HL-60/S4 treated with phorbol 12-myristate 13-acetate at 8.2 ng/mL for 4 days and 3 days (cell line): ENCODE results near the gene JMY.
"Not testable (repeated sequence)": the region's sequence is repeated elsewhere in the genome, so short reads cannot be mapped to it uniquely, and the experiment has no call there.

ENCODE experiments used
- in situ Hi-C: fragments of 300-500 bp; cut with MboI; formaldehyde crosslinking; loops from 2 replicates; pipeline ENCODE4 v1.15.0; 2022; ENCODE audit warnings: low sequenced_read_pairs

Gene JMY

DNA sequence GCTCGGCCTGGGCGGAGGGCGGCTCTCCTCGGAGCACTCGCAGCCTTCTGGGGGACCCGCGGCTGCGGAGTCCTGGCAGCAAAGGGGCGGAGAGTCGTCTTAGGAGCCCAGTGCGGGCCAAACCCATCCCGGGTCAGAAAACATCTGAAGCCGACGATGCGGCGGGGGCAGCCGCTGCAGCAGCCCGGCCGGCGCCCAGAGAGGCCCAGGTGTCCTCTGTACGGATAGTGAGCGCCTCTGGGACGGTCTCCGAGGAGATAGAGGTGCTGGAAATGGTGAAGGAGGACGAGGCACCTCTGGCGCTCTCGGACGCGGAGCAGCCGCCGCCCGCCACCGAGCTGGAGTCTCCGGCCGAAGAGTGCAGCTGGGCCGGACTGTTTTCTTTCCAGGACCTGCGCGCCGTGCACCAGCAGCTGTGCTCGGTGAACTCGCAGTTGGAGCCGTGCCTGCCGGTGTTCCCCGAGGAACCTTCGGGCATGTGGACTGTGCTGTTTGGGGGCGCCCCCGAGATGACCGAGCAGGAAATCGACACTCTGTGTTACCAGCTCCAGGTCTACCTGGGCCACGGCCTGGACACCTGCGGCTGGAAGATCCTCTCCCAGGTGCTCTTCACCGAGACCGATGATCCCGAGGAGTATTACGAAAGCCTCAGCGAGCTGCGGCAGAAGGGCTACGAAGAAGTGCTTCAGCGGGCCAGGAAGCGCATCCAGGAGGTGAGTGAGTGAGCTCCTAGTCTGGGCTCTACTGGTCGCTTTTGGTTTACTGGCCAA, 1.2 kb downstream of the JMY start:
- in situ Hi-C loops, result no loop called here

DNA sequence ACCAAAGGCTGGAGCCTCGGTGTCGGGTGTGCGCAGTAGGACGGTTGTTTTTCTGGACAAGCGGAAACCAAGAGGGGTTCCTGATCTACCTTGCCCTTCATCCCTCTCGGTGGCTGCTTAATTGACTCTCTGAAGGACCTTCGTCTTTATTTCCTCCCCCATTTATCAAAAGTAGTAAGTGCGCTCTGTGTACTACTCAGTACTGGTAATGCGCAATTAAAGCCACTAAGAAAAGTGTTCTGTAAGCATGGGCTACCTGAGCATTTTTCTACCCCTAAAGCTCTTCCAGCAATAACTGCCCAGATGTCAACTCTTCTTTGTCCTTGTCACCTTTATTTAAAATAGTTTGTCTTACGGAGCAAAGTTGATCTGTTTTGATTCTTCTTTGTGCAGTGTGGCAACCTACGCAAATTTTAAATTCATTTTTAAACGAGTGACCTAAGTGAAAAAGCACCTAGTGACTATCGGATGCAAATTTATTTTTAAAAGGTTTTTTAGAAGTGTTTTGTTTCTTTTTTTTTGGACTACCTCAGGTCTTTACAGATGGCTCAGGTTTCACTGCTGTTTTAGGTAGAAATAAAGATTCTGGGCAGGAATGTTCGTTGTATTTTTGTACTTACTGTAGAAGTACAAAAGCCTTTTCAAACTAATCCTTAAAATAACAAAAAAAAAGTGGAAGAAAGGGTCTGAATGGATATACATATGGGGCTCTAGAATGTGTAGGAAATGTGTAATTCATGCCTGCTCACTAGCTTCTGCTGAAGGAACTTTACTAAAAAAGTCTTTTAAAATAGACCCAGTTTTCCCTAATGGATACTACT, 2.0 kb downstream of the JMY start:
- in situ Hi-C loops, result no loop called here

DNA sequence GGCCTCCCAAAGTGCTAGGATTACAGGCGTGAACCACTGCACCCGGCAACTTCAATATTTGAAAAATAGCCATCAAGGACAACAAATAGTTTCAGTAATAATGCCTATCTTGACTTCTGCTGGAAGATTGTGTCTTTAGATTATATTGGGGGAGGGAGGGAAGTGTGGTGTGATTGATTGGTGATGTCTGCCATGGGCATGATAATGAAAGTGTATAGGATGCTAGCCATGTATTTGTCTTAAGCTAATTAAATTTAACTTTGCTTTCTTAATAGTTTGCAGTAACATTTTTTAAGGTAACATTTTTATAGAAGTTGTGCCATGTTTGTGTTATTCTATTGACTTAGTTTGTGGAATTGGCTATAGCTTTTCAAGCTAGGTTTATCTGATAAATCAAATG, 4.6 kb downstream of the JMY start:
- in situ Hi-C loops, result no loop called here

DNA sequence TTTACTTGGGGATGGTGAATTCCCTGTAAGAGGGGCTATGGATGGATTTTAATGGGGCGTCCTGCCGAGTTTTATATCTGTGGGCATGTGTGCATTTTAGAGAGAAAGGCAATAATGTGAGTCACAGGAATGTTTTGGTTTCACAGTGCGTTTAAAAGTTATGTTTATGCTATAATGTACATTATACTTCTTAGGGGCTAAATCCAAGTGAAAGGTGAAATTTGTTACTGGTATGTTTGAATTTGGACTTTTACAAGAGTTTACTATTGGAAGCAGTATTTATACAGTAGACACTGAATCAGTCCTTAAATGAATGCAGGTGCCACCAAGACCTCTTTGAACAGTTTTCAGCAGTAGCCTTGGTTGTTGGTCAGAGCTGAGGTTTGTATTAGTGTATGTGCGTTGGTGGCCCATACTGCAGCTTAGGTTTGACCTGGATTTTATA, 5.6 kb downstream of the JMY start:
- in situ Hi-C loops, result no loop called here

DNA sequence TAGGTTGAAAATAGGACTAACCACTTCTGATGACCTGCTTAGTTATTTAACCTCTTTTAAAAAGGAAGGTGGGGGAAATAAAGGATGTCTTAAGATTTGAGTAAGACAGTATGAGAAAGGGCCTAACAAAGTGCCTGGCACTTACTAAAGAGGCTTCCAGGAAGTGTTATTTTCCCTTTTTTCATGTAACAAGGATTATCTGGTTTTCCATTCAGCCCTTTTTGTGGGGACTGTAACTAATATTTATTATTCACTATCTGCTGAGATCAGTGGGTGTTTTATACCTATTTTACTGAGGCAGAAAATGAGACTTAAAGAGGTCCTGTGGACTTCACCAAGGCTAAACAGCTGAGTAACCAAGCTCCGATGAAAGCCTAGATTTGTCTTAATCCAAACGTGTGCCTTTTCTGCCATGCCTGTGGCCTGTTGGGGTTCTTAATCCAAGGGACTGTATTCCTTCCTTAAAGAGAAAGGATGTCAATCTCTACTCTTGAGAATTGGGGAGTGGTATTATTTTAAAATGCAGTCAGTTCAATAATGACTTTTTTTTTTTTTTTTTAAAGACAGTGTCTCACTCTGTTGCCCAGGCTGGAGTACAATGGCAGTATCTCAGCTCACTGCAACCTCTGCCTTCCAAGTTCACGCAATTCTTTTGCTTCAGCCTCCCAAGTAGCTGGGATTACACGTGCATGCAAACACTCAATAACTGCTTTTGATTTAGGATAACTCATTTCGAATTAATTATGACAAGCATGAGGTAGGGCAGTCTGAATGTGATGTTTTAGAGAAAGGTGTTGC, 6.5 kb downstream of the JMY start:
- in situ Hi-C loops, result no loop called here

DNA sequence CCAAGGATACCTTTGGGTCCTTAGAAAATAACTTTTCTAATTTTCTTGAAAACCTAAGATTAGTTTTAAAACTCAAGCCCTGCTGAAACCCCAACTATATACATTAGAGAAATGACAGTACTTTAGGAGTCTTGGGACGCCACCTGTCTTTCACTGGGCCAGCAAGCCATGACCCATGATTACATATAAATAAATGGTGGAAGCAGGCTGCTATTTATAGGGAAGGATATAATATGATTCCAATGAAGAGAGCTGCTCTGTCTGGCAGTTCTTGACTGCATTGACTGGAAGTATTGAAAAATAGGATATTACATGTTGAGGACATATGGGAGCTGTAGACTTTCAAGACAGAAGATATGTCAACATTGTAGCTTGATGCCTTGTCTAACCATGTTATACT, 7.3 kb downstream of the JMY start:
- in situ Hi-C loops, result no loop called here

DNA sequence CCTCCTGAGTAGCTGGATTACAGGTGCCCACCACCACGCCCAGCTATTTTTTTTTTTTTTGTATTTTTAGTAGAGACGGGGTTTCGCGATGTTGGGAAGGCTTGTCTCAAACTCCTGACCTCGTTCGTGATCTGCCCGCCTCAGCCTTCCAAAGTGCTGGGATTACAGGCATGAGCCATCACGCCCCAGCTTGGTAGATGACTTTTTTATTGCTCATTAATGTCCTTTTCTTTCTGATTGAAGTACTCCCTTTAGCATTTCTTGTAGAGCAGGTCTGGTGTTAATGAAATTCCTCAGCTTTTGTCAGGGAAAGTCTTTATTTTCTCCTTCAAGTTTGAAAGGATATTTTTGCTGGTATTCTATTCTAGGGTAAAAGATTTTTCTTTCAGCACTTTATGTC, 18.1 kb downstream of the JMY start:
- in situ Hi-C loops, result not testable (repeated sequence)

DNA sequence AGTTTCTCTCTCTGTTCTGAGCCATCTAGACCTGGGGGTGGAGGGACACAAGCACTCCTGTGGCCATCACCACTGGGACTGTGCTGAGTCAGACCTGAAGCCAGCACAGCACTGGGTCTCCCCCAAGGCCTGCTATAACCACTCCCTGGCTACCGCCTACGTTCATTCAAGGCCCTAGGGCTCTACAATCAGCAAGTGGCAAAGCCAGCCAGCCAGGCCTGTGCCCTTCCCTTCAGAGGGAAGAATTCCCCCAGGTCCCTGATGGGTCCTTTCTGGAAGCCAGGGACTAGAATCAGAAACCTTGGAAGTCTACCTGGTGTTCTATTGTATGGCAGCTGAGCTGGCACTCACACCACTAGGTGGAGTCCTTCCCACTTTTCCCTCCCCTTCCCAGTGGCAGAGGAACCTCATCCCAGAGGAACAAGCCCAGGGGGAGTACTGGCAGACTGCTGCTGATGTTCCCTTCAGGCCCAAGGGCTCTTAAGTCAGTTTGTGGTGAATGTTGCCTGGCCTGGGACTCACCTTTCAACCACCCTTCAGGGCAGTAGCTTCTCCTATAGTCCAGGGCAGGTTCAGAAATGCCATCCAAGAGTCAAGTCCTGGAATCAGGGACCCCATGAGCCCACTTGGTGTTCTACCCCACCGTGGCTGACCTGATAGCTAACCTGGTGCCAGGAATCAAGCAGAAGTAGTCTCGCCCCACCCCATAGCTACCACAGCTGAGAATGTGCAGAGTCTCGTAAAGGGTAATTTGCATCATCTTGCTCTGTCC, 20.0 kb downstream of the JMY start:
- in situ Hi-C loops, result no loop called here

DNA sequence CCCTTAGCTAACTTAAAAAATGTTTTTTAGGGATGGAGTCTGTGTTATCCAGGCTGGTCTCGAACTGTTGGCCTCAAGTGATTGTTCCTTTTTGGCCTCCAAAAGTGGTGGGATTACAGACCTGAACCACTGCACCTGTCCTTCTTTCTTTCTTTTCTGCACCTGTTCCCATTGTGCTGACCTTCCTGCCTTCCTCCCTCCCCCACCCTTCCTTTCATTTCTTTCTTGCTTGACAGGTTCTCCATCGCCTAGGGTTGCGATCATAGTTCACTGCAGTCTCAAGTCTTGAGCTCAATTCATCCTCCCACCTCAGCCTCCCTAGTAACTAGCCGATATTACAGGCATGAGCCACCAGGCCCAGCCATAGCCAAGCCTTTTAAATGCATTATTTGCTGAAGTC, 20.6 kb downstream of the JMY start:
- in situ Hi-C loops, result no loop called here

DNA sequence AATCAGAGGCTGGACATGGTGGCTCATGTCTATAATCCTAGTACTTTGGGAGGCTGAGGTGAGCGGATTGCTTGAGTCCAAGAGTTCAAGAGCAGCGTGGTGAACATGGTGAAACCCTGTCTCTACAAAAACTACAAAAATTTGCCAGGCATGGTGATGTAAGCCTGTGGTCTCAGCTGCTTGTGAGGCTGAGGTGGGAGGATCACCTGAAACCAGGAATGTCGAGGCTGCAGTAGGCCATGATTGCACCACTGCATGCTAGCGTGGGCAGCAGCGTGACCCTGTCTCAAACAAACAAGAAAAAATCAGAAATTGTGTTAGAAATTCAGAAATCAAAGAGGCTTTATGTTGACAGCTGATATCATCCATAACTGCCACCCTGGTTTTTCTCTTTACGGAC, 21.4 kb downstream of the JMY start:
- in situ Hi-C loops, result no loop called here

DNA sequence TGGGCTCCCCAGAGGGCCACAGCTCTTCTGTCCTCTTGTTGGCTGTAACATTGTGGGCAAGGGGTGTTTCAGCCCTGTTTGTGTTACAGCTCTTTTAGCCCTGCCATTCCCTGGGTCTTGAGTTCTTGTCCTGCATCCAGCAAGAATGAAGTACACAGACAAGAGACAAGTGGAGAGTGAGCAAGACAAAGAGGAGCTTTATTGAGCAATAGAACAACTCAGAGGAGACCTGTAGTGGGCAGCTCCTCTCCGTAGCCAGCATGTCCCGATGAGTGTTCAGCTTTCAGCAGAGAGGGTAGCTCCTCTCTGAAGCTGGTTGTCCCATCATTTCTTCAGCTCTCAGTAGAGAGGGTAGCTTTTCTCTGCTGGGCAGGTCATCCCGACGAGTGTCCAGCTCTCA, 22.9 kb downstream of the JMY start:
- in situ Hi-C loops, result no loop called here

DNA sequence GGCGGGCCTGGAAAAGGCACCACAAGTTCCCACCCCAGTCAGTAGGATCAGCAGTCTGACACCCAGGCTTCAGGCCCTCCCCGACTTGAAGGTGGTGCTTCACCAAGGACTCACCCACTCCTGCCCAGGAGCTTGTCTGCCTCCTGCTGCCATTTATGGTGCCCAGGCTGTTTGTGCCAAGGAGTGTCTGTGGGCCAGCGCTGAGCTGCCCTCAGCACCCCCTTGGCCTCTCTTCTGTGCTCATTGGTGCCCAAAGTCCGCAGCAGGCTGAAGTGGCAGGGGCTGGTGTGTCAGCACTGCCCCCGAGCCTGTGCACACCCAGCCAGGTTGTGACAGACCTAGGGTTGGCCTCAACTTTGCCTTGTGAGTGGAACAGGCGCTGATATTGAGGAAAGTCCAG, 23.5 kb downstream of the JMY start:
- in situ Hi-C loops, result no loop called here

DNA sequence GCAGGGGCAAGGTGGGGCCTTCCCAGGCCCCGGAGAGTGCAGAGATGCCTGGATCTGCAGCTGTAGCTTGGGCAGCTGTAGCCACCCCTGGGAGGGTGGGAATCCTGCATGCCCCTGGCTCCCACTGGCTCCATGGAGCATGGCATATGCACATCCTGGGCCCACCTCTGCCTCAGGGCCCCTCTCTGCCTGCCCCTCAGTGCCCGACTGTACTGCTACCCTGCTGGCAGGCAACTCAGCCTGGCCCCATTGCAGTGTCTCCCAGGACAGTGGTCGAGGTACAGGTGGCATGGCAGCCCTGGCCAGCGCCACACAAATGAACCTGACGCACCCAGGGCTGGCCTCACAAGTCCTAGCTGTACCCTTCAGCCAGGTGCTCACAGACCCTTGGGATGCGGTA, 23.9 kb downstream of the JMY start:
- in situ Hi-C loops, result no loop called here

DNA sequence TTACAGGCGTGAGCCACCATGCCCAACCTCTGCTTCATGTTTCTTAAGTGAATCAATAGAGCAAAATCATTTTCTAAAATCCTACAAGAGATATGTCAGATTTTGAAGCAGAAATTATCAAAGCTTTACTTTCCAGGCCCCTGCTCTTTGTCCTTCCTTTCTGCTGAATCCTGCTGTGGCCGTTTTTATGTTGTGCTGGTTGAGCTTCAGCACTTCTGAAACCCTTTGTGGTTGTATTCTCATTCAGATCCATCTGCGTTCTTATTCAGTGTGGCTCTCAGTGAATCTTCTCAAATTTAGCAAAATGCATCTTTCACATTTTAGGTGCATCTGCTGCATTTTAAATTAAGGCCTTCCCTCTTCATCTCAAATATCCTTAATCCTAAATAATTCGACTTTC, 26.0 kb downstream of the JMY start:
- in situ Hi-C loops, result no loop called here

DNA sequence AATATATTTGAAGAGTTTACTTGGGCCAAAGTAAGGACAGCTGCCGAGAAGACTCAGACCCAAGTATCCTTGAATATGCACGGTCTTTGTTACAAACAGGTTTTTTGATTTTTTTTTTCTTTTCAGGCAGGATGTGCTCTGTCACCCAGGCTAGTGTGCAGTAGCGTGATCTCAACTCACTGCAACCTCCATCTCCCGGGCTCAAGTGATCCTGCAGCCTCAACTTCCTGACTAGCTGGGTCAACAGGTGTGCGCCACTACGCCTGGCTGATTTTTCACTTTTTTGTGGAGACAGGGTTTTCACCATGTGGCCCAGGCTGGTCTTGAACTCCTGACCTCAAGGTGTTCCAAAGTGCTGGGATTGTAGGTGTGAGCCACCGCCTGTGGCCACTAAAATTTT, 27.4 kb downstream of the JMY start:
- in situ Hi-C loops, result no loop called here

DNA sequence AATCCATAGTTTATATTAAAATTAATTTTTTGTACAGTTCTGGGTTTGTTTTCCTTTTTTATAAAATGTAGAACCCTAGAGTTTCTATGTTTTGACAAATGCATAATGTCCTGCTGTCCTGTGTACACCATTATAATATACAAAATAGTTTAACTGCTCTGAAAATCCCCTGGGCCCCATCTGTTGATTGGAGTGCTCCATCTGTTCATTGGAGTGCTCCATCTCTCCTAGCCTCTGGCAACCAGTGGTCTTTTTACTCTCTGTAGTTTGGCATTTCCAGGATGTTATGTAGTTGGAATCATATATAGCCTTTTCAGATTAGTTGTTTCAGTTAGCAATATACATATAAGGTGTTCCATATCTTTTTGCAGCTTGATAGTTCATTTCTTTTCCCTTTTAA, 31.2 kb downstream of the JMY start:
- in situ Hi-C loops, result no loop called here

DNA sequence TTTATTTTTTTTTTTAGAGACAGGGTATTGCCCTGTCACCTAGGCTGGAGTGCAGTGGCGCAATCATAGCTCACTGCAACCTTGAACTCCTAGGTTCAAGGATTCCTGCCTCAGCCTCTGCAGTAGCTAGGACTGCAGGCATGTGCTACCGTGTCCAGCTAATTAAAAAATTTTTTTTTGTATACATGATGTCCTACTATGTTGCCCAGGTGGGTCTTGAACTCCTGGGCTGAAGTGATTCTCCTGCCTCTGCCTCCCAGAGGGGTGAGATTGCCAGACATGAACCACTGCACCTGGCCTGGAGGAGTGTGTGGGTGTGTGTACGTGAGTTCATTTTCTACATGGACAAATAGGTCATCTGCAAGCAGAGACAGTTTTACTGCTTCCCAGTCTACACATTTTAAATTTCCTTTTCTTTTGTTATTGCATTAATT, 33.8 kb downstream of the JMY start:
- in situ Hi-C loops, result no loop called here

DNA sequence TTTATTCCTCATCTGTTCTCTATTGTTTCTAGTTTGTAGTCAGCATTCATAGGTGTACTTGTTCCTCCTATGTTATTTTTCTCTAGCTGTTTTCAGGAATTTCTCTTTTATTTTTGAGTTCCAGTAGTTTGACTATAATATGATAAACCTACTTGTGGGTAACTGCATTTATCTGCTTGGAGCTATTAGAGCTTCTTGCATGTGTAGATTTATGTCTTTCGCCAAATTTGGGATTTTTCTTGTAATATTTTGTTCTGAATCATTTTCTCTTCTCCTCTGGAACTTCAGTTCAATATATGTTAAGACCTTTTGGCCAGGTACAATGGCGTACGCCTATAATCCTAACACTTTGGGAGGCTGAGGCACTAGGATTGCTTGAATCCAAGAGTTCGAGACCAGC, 37.4 kb downstream of the JMY start:
- in situ Hi-C loops, result no loop called here

DNA sequence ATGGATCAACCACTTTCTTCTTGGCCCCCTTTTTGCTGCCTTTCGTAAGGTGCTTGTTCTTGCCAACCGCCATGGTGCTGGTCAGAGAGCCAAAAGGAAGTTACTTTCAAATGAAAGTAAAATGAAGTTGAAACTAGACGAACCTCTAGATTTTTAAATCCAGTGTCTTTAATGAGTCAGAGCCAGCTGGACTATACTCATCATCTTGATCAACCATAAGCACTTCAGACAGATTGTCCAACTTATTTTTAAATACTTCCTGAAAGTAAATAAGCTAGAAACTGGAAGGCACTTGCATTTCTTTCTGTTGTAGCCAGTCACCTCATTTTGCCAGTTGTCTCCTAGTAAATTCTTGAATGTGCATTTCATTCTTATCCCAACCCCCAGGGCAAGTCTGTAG, 48.9 kb downstream of the JMY start:
- in situ Hi-C loops, result no loop called here

DNA sequence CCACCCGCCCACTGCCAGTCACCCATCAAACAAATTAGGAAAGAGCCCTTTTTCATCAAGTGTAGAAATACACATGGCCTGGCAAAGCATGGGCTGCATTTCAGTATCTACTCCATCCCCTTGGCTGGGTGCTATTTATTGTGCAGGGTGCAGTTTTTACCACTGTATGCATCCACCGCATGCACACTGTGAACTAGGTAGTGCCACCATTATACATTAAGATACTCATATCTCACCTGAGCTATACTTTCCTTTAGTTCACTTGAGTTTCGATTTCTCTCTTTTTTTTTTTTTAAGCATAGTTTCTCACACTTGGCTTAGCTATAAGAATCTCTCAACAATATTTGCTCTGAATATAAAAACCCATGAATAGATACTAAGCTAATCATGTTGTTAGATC, 49.4 kb downstream of the JMY start:
- in situ Hi-C loops, result no loop called here

DNA sequence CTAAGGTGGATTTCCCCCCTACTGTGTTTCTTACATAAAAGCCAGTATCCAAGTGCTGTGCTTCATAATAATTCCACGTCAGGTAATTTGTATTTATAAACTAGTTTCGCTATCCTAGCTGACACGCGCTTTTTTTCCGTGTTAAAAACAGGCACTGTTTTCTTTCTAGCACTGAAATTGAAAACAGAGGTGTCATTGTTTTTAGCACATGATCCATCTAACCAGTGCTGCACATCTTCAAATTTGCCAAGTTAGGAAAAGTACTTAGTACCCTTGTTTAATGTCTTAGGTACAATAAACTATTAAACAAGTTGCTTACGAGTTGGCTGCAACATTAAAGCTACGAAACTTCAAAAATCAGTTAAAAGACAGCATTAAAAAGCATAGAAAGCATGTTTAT, 49.9 kb downstream of the JMY start:
- in situ Hi-C loops, result no loop called here
